Measurements from ENCODE around the gene PSEN1.

PSEN1 gene

GRCh38 chr14:73260574-73260973 lies 124.3 kb downstream of the PSEN1 start:
- H3K4me3 ChIP-seq (ENCODE audit: low read length in 2 of 2), result no peak overlapping the region
- no peak overlapping the region for H3K9ac ChIP-seq (ENCODE audit: low read depth, low read length, poor library complexity)
- no peak overlapping the region for H2BK15ac ChIP-seq (ENCODE audit: low read length)
- no peaks in the 10 kb centered on the region for H3K9me3 ChIP-seq (replicated peaks in 1 of 2; ENCODE audit: control insufficient read depth in 2 of 2, insufficient read depth in 1 of 2, low read depth in 1 of 2, low read length in 2 of 2)
- no peak overlapping the region for H3K4me2 ChIP-seq (ENCODE audit: insufficient read depth, low read length, poor library complexity, severe bottlenecking)
- peaks cover 0 to 19% of the 10 kb centered on the region in 2 donors for H3K36me3 ChIP-seq (replicated peaks in 1 of 2; ENCODE audit: control insufficient read depth in 2 of 2, insufficient read depth in 2 of 2, low read length in 2 of 2)
- H3K27ac ChIP-seq (replicated peaks; ENCODE audit: low read length), result no peak overlapping the region
- H4K8ac ChIP-seq (ENCODE audit: low read depth, low read length), result peak overlapping the region; percentile 65
- H2BK5ac ChIP-seq (ENCODE audit: low read length), result no peak overlapping the region
- peaks cover 2% of the 10 kb centered on the region for H3K79me1 ChIP-seq (ENCODE audit: low read depth, low read length)
- no peak for DNase-seq (ENCODE audit: low spot score)
- no peak overlapping the region for H2BK12ac ChIP-seq (ENCODE audit: low read length)
- H3K27me3 ChIP-seq (ENCODE audit: control insufficient read depth in 3 of 3, insufficient read depth in 3 of 3, low read depth in 1 of 3, low read length in 3 of 3), result no peaks in the 10 kb centered on the region
- H4K91ac ChIP-seq (ENCODE audit: low read depth, low read length, poor library complexity), result no peak overlapping the region
- no peak overlapping the region for H2AK5ac ChIP-seq (ENCODE audit: low read depth, low read length)
- peak overlapping the region; percentile 56 for H2AFZ ChIP-seq (ENCODE audit: low read length)
- peak overlapping the region; percentile 73 for H3K23ac ChIP-seq (ENCODE audit: low read depth, low read length, poor library complexity)
- H3K4me1 ChIP-seq (ENCODE audit: control insufficient read depth in 2 of 2, insufficient read depth in 1 of 2, low read depth in 1 of 2, low read length in 2 of 2), result peaks cover 10 to 13% of the 10 kb centered on the region in 2 donors
- H2BK120ac ChIP-seq (ENCODE audit: low read depth, low read length), result no peak overlapping the region
- no peak overlapping the region for H3K4ac ChIP-seq (ENCODE audit: low read length)
- H3K14ac ChIP-seq (ENCODE audit: low read length), result peak overlapping the region; percentile 82
- peak overlapping the region; percentile 83 for H3K18ac ChIP-seq (ENCODE audit: low read length)
- WGBS, 2 donors (ENCODE audit: extremely low coverage in 2 of 2, insufficient read length in 2 of 2, insufficient replicate concordance in 1 of 2), result no CpG with 5 or more reads among the region's 11 CpGs

GRCh38 chr14:73261075-73261474 lies 124.8 kb downstream of the PSEN1 start:
- WGBS, 2 donors (ENCODE audit: extremely low coverage in 2 of 2, insufficient read length in 2 of 2, insufficient replicate concordance in 1 of 2), result no CpG with 5 or more reads among the region's 6 CpGs
- Histone ChIP-seq H3K27me3 (ENCODE audit: control insufficient read depth in 3 of 3, insufficient read depth in 3 of 3, low read depth in 1 of 3, low read length in 3 of 3) (no peaks in the 10 kb centered on the region), H2BK12ac (ENCODE audit: low read length) (no peak overlapping the region), H3K9ac (ENCODE audit: low read depth, low read length, poor library complexity) (no peak overlapping the region), H2BK15ac (ENCODE audit: low read length) (no peak overlapping the region), H2AK5ac (ENCODE audit: low read depth, low read length) (no peak overlapping the region), H3K4me1 (ENCODE audit: control insufficient read depth in 2 of 2, insufficient read depth in 1 of 2, low read depth in 1 of 2, low read length in 2 of 2) (peaks cover 10 to 13% of the 10 kb centered on the region in 2 donors), H3K4ac (ENCODE audit: low read length) (no peak overlapping the region), H3K23ac (ENCODE audit: low read depth, low read length, poor library complexity) (no peak overlapping the region), H4K91ac (ENCODE audit: low read depth, low read length, poor library complexity) (no peak overlapping the region), H3K9me3 (replicated peaks in 1 of 2; ENCODE audit: control insufficient read depth in 2 of 2, insufficient read depth in 1 of 2, low read depth in 1 of 2, low read length in 2 of 2) (no peaks in the 10 kb centered on the region), H2AFZ (ENCODE audit: low read length) (peak overlapping the region; percentile 56), H2BK5ac (ENCODE audit: low read length) (no peak overlapping the region), H3K36me3 (replicated peaks in 1 of 2; ENCODE audit: control insufficient read depth in 2 of 2, insufficient read depth in 2 of 2, low read length in 2 of 2) (peaks cover 0 to 20% of the 10 kb centered on the region in 2 donors), H2BK120ac (ENCODE audit: low read depth, low read length) (no peak overlapping the region), H3K79me1 (ENCODE audit: low read depth, low read length) (peaks cover 2% of the 10 kb centered on the region), H3K4me3 (ENCODE audit: low read length in 2 of 2) (no peak overlapping the region), H3K27ac (replicated peaks; ENCODE audit: low read length) (no peak overlapping the region), H4K8ac (ENCODE audit: low read depth, low read length) (no peak overlapping the region), H3K14ac (ENCODE audit: low read length) (peak overlapping the region; percentile 82), H3K4me2 (ENCODE audit: insufficient read depth, low read length, poor library complexity, severe bottlenecking) (no peak overlapping the region), H3K18ac (ENCODE audit: low read length) (peak overlapping the region; percentile 72)
- DNase-seq (ENCODE audit: low spot score), result no peak

- H4K8ac ChIP-seq (ENCODE audit: low read depth, low read length), result no peak overlapping the region
- H3K4me2 ChIP-seq (ENCODE audit: insufficient read depth, low read length, poor library complexity, severe bottlenecking), result no peak overlapping the region
- H3K79me1 ChIP-seq (ENCODE audit: low read depth, low read length), result peaks cover 2% of the 10 kb centered on the region
- no peak for DNase-seq (ENCODE audit: low spot score)
- peak overlapping the region; percentile 73 for H3K23ac ChIP-seq (ENCODE audit: low read depth, low read length, poor library complexity)
- no peak overlapping the region for H2BK5ac ChIP-seq (ENCODE audit: low read length)
- H2BK12ac ChIP-seq (ENCODE audit: low read length), result no peak overlapping the region
- peaks cover 0 to 26% of the 10 kb centered on the region in 2 donors for H3K36me3 ChIP-seq (replicated peaks in 1 of 2; ENCODE audit: control insufficient read depth in 2 of 2, insufficient read depth in 2 of 2, low read length in 2 of 2)
- H2AFZ ChIP-seq (ENCODE audit: low read length), result peak overlapping the region; percentile 56
- peak overlapping the region in 1 of 2 donors; percentile 18 for H3K4me3 ChIP-seq (ENCODE audit: low read length in 2 of 2)
- WGBS, 2 donors (ENCODE audit: extremely low coverage in 2 of 2, insufficient read length in 2 of 2, insufficient replicate concordance in 1 of 2), result no CpG with 5 or more reads among the region's 15 CpGs
- no peaks in the 10 kb centered on the region for H3K27me3 ChIP-seq (ENCODE audit: control insufficient read depth in 3 of 3, insufficient read depth in 3 of 3, low read depth in 1 of 3, low read length in 3 of 3)
- no peaks in the 10 kb centered on the region for H3K9me3 ChIP-seq (replicated peaks in 1 of 2; ENCODE audit: control insufficient read depth in 2 of 2, insufficient read depth in 1 of 2, low read depth in 1 of 2, low read length in 2 of 2)
- no peak overlapping the region for H3K27ac ChIP-seq (replicated peaks; ENCODE audit: low read length)
- peak overlapping the region; percentile 55 for H3K9ac ChIP-seq (ENCODE audit: low read depth, low read length, poor library complexity)
- H3K18ac ChIP-seq (ENCODE audit: low read length), result peak overlapping the region; percentile 64
- peaks cover 10 to 13% of the 10 kb centered on the region in 2 donors for H3K4me1 ChIP-seq (ENCODE audit: control insufficient read depth in 2 of 2, insufficient read depth in 1 of 2, low read depth in 1 of 2, low read length in 2 of 2)
- H2BK15ac ChIP-seq (ENCODE audit: low read length), result no peak overlapping the region
- no peak overlapping the region for H3K14ac ChIP-seq (ENCODE audit: low read length)
- no peak overlapping the region for H2BK120ac ChIP-seq (ENCODE audit: low read depth, low read length)
- H3K4ac ChIP-seq (ENCODE audit: low read length), result no peak overlapping the region
- no peak overlapping the region for H4K91ac ChIP-seq (ENCODE audit: low read depth, low read length, poor library complexity)
- H2AK5ac ChIP-seq (ENCODE audit: low read depth, low read length), result peak overlapping the region; percentile 28
Observed at GRCh38 chr14:73261520-73262426, 125.5 kb downstream of the PSEN1 start.

GRCh38 chr14:73262427-73263183 lies 126.3 kb downstream of the PSEN1 start:
- no CpG with 5 or more reads among the region's 20 CpGs for WGBS, 2 donors (ENCODE audit: extremely low coverage in 2 of 2, insufficient read length in 2 of 2, insufficient replicate concordance in 1 of 2)

More at GRCh38 chr14:73262427-73263183, 126.3 kb downstream of the PSEN1 start:
- Histone ChIP-seq H3K79me1 (ENCODE audit: low read depth, low read length) (peaks cover 2% of the 10 kb centered on the region), H4K91ac (ENCODE audit: low read depth, low read length, poor library complexity) (no peak overlapping the region), H3K18ac (ENCODE audit: low read length) (peak overlapping the region; percentile 64), H2BK12ac (ENCODE audit: low read length) (no peak overlapping the region), H4K8ac (ENCODE audit: low read depth, low read length) (no peak overlapping the region), H3K9me3 (replicated peaks in 1 of 2; ENCODE audit: control insufficient read depth in 2 of 2, insufficient read depth in 1 of 2, low read depth in 1 of 2, low read length in 2 of 2) (no peaks in the 10 kb centered on the region), H3K4ac (ENCODE audit: low read length) (no peak overlapping the region), H3K4me1 (ENCODE audit: control insufficient read depth in 2 of 2, insufficient read depth in 1 of 2, low read depth in 1 of 2, low read length in 2 of 2) (peaks cover 10 to 13% of the 10 kb centered on the region in 2 donors), H3K4me3 (ENCODE audit: low read length in 2 of 2) (peak overlapping the region in 1 of 2 donors; percentile 18), H3K23ac (ENCODE audit: low read depth, low read length, poor library complexity) (peak overlapping the region; percentile 73), H3K27ac (replicated peaks; ENCODE audit: low read length) (no peak overlapping the region), H3K14ac (ENCODE audit: low read length) (no peak overlapping the region), H2AK5ac (ENCODE audit: low read depth, low read length) (peak overlapping the region; percentile 28), H2BK15ac (ENCODE audit: low read length) (no peak overlapping the region), H3K36me3 (replicated peaks in 1 of 2; ENCODE audit: control insufficient read depth in 2 of 2, insufficient read depth in 2 of 2, low read length in 2 of 2) (peaks cover 0 to 27% of the 10 kb centered on the region in 2 donors), H2AFZ (ENCODE audit: low read length) (no peak overlapping the region), H3K9ac (ENCODE audit: low read depth, low read length, poor library complexity) (peak overlapping the region; percentile 55), H2BK5ac (ENCODE audit: low read length) (no peak overlapping the region), H3K4me2 (ENCODE audit: insufficient read depth, low read length, poor library complexity, severe bottlenecking) (no peak overlapping the region), H2BK120ac (ENCODE audit: low read depth, low read length) (no peak overlapping the region), H3K27me3 (ENCODE audit: control insufficient read depth in 3 of 3, insufficient read depth in 3 of 3, low read depth in 1 of 3, low read length in 3 of 3) (no peaks in the 10 kb centered on the region)
- no peak for DNase-seq (ENCODE audit: low spot score)
